Measurements from ENCODE around the gene DHX30.
"Not testable (repeated sequence)": the region's sequence is repeated elsewhere in the genome, so short reads cannot be mapped to it uniquely, and the experiment has no call there.

Gene DHX30

DNA sequence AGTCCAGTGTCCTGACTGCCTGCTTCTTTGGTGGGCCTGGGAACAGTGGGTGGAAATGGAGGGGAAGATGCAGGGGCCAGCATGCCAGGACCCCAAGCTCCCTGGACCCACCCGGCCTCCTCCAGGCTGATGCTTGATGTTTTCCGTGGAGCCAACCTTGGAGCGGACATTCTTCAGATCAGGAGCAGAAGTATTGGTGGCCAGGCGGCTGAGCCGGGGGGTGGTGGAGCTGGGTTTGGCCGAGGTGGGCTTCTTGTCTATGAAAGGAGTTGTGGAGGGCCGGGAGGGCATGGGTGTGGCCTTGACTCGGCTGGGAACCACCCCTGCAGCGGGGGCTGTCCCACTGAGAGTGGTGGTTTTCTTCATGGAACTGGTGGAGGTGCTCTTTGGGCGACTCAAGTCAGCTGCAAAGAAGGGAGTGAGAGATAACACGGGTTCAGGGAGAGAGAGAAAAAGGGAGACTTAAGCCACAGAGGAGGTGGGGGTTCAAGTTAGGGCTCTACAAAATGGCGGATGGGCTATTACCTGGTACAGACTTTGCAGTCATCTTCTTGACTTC lies 67.8 kb downstream of the DHX30 start:
- DNase-seq, result no peak
- in situ Hi-C loops (cut with MboI; ENCODE audit: low pct_unique_long_range_greater_than_20kb, low sequenced_read_pairs), result no loop called here

DNA sequence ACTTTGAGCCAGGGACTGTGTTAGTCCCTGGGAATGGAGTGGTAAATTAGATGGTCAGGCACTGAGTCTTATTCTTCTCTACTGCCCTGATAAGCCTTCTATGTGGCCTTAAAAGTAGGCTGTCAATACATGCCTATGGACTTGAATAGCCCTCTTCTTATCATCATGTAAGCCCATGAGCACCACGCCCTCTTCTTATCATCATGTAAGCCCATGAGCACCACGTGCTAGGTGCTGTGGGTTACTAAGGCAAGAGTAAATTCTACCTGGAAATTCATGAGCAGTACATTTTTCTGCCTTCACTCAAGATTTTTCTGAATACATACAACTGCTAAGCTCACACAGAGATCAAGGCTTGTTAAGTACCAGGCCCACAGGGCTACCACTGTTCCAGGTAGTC lies 68.5 kb downstream of the DHX30 start:
- DNase-seq, result no peak
- in situ Hi-C loops (cut with MboI; ENCODE audit: low pct_unique_long_range_greater_than_20kb, low sequenced_read_pairs), result no loop called here

GRCh38 chr3:47872916-47873315 lies 70.0 kb downstream of the DHX30 start:
- DNase-seq, result no peak
- in situ Hi-C loops (cut with MboI; ENCODE audit: low pct_unique_long_range_greater_than_20kb, low sequenced_read_pairs), result no loop called here

DNA sequence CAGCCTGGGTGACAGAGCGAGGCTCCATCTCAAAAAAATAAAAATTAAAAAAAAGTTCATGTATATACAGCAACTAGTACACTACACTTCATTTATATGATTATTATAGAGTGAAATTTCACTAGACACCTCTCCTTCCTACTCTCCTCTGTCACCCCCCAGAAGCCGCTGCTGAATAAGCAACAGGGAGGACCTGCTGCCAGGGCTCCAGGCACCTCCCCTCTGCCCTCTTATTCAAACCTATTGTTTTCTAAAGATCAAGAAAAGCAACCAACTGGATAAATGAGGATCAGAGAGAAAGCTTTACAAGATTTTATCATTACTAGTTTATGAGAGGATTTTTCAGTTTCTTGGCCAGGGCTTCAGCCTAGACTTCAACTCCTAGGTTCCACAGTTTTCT lies 71.5 kb downstream of the DHX30 start:
- DNase-seq, result no peak
- in situ Hi-C loops (cut with MboI; ENCODE audit: low pct_unique_long_range_greater_than_20kb, low sequenced_read_pairs), result no loop called here

DNA sequence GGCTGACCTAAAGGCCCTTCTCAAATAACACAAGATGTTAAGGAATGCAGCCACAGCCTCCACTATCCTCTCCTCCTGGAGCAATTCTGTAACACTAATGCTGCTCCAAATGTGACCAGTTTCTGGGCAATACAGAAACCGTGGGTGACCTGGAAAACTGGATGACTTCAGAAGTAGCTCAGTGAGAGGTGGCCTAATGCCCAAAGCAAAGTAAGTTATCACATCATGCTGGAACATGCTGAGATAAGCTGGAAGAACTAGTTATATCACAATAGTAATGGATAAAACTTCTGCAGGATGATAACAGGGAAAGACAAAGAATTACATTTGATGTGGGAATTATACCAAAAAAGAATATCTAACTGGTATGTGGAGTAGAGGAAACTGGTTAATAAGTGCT lies 72.0 kb downstream of the DHX30 start:
- in situ Hi-C loops (cut with MboI; ENCODE audit: low pct_unique_long_range_greater_than_20kb, low sequenced_read_pairs), result no loop called here
- DNase-seq, result no peak

DNA sequence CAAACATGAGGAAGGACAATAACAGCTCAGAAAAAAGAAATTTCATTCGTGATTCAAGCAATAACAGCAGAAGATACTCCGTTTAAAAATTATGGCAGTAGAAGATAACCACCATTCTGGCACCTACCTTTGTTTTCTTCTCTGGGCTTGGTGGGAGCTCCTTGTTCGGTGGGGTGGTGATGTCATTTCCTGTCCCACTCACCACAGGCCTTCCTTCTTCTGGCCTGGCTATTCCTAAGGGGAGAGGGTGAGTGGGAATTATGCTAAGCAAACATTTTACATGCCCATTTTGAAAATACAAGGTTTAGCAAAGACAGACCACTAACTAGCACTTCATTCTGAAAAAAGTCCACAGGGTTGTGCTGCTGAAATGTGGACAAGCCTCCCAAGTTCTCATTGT lies 74.4 kb downstream of the DHX30 start:
- peak; percentile 25 for DNase-seq

GRCh38 chr3:47877719-47878118 lies 74.8 kb downstream of the DHX30 start:
- in situ Hi-C loops (cut with MboI; ENCODE audit: low pct_unique_long_range_greater_than_20kb, low sequenced_read_pairs), result no loop called here
- no peak for DNase-seq

More for the DNA sequence above, 74.4 kb downstream of the DHX30 start:
- in situ Hi-C loops (cut with MboI; ENCODE audit: low pct_unique_long_range_greater_than_20kb, low sequenced_read_pairs), result no loop called here

DNA sequence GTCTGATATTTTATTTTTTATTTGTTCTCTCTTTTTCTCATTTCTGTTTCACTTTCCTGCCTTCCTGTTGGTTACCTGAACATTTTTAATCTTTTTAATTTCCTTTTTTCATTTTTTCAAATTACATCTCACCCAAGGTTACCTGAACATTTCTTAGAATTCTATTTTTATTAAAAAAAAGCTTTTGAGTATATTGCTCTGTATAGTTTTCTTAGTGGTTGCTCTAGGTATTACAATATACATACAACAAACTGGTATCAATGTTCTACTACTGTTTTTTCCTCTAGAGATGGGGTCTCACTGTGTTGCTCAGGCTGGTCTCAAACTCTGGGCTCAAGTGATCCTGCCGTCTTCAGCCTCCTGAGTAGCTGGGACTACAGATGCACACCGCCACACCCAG lies 79.4 kb downstream of the DHX30 start:
- in situ Hi-C loops (cut with MboI; ENCODE audit: low pct_unique_long_range_greater_than_20kb, low sequenced_read_pairs), result no loop called here

GRCh38 chr3:47884603-47885002 lies 81.7 kb downstream of the DHX30 start:
- no peak for DNase-seq
- in situ Hi-C loops (cut with MboI; ENCODE audit: low pct_unique_long_range_greater_than_20kb, low sequenced_read_pairs), result no loop called here

More for the DNA sequence above, 79.4 kb downstream of the DHX30 start:
- DNase-seq, result no peak

DNA sequence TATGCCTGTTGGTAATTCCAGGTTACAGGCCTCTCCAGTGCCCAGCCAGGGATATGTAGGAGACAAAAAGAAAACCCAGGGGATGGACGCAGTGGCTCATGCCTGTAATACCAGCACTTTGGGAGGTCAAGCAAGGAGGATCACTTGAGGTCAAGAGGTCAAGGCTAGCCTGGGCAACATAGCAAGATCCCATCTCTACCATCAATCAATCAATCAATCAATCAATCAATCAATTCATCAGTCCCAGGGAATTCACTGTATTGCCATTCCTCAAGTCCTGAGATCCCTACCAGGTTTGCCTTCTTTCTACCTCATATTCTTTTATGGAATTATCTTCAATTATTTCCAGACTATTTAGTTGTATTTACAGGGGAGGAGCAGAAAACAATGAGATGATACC lies 82.2 kb downstream of the DHX30 start:
- DNase-seq, result no peak
- in situ Hi-C loops (cut with MboI; ENCODE audit: low pct_unique_long_range_greater_than_20kb, low sequenced_read_pairs), result no loop called here

DNA sequence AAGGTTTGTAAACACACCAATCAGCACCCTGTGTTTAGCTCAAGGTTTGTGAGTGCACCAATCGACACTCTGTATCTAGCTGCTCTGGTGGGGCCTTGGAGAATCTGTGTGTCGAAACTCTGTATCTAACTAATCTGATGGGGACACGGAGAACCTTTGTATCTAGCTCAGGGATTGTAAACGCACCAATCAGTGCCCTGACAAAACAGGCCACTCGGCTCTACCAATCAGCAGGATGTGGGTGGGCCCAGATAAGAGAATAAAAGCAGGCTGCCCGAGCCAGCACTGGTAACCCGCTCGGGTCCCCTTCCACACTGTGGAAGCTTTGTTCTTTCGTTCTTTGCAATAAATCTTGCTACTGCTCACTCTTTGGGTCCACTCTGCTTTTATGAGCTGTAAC lies 85.1 kb downstream of the DHX30 start:
- DNase-seq; in situ Hi-C loops (cut with MboI; ENCODE audit: low pct_unique_long_range_greater_than_20kb, low sequenced_read_pairs): not testable (repeated sequence)

DNA sequence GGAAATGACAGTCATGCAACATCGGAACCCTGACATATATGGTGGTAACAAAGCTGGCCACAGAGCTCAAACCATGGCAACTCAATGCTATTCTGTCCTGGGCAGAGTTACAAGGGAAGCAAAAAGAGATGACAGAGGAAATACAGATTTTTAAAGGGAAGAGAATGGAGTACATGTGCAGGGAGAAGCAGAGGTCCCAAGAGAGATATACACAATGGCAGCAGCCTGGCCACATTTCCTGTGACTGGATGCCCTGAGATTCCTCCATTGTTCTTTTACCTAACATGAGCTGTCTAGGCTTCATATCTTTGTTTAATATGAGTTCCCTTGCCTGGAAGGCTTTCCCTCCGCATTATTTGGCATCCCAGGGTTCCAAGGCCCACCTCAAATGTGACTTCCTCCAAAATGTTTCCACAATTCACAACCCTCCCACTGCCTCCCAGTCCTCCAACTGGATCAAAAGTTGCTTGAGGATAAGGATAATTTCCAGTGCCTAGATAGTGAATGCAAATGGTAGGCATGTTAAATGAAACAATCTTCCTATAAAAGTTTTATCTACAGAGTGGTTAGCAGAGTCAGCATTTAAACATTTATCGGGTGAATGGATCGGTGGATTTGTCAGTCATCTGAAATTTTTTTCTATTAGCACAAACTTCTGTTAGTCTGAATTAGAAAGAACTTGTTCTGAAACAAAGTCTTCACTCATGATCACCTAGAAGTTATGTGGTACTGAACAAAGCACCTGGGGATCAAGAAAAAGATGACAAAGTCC lies 86.2 kb downstream of the DHX30 start:
- no peak for DNase-seq
- in situ Hi-C loops (cut with MboI; ENCODE audit: low pct_unique_long_range_greater_than_20kb, low sequenced_read_pairs), result no loop called here

- in situ Hi-C loops (cut with MboI; ENCODE audit: low pct_unique_long_range_greater_than_20kb, low sequenced_read_pairs), result no loop called here
- no peak for DNase-seq
These were observed 87.3 kb downstream of the DHX30 start for GRCh38 chr3:47890126-47890827.

- in situ Hi-C loops (cut with MboI; ENCODE audit: low pct_unique_long_range_greater_than_20kb, low sequenced_read_pairs), result no loop called here
- DNase-seq, result no peak
These were observed 88.1 kb downstream of the DHX30 start for GRCh38 chr3:47890828-47891612.

- in situ Hi-C loops (cut with MboI; ENCODE audit: low pct_unique_long_range_greater_than_20kb, low sequenced_read_pairs), result no loop called here
- no peak for DNase-seq
These were observed 88.7 kb downstream of the DHX30 start for GRCh38 chr3:47891613-47892005.

DNA sequence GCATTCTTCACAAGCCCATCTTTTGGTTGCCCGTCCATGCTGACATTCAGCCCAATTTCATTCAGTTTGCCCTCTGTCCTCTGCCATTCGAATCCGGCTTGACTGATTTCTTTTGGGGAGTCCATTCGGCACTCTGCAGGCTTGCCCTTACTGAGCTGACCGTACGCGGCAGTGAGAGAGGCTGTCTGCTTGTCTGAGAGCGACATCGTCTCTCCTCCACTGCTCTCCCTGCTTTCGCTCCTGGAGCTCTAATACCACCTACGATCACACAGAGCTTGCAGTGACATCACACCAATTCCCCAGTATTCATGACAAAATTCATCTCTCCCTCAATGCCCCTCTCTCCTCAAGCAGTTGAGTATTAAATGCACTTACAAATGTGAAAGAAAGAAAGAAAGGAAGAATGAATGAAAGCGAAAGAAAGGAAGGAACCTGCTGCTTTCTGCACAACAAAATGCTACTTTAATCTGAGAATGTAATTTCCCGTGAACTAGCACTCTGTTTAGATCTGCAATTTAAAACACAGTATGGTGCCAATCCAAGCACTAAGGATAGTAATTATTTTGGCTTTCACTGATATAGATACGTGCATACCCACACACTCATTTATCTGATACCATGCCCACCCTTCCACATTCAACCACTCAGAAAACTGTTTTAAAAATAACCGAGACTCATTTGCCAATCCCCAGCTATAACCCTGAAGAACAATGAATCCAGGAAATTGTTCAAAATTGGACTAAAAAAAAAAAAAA lies 89.5 kb downstream of the DHX30 start:
- DNase-seq, result no peak
- in situ Hi-C loops (cut with MboI; ENCODE audit: low pct_unique_long_range_greater_than_20kb, low sequenced_read_pairs), result no loop called here

DNA sequence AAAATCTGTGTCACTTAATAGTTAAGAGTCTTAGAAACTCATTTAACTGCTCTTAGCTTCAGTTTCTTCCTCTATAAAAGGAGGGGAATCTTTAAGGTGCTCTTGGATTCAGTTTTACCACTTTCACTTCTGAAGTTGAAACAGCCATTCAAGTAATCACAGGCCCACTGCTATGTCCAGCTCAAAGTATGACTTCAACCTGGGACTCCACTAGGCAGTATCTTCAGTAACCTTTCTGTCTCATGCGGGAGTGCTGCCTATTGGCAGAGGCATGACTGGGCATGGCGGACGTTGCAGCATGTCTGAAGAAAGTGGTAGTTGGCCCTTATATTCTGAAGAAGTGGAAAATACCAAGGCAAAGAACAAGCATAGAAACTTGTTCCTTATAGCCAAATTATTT lies 92.3 kb downstream of the DHX30 start:
- in situ Hi-C loops (cut with MboI; ENCODE audit: low pct_unique_long_range_greater_than_20kb, low sequenced_read_pairs), result no loop called here
- DNase-seq, result no peak

GRCh38 chr3:47896736-47897135 lies 93.8 kb downstream of the DHX30 start:
- in situ Hi-C loops (cut with MboI; ENCODE audit: low pct_unique_long_range_greater_than_20kb, low sequenced_read_pairs), result no loop called here

GRCh38 chr3:47897954-47898353 lies 95.0 kb downstream of the DHX30 start:
- no peak for DNase-seq
- in situ Hi-C loops (cut with MboI; ENCODE audit: low pct_unique_long_range_greater_than_20kb, low sequenced_read_pairs), result no loop called here

More at GRCh38 chr3:47896736-47897135, 93.8 kb downstream of the DHX30 start:
- no peak for DNase-seq
